ENCODE results near the gene PACSIN3. TPM values are rescaled to one million over a fixed set of nuclear protein-coding genes. Genes with fewer than 3 reads are reported as not detected.
A peak's percentile ranks its signal among the peaks of the same experiment; 100 is the strongest.

Gene PACSIN3
- total RNA-seq, 3 donors from 2014 or later (not counting 1 experiment from before 2014, with no cell fraction given) = 1.3 TPM; not detected in 2

DNA sequence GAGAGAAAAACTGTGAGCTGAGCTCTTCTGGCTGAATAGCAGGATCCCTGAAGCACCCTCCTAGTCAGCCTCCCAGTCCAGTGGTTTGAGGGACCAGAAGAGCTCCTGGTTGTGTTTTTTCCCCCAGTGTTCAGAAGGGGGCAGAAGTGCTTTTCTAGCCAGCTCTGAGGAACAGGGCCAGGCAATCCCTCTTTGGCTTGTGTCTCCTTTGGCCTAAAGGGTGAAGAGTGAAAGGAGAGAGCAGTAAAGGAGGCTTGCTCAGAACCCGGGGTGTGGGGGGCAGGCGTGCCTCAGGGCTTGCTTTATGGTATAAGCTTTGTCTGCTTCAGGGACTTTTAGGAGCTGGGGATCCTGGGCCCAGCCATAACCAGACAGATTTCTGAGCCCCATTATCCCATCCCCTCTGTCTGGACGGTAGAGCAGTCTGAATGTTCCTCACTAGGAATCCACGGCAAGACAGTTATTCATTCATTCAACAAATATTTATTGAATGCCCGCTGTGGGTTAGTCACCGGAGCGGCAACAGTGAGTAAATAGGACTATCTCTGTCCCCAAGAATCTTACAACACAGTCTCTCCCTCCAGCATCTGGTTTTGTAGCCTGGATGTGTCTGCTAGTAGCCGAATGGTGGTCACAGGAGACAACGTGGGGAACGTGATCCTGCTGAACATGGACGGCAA lies 47.9 kb upstream of the PACSIN3 start:
- H3K9me3 Mint-ChIP-seq = no peaks in the 10 kb centered on the region
- WGBS (ENCODE audit: insufficient coverage) = 88% methylated on average over 11 of the region's 11 CpGs
- Histone ChIP-seq H3K27ac (ENCODE audit: low read length) (peak overlapping the region; percentile 54), H3K9me3 (ENCODE audit: control insufficient read depth, insufficient read depth, low read length) (no peaks in the 10 kb centered on the region), H3K36me3 (ENCODE audit: control insufficient read depth, insufficient read depth, low read length) (peaks cover 15% of the 10 kb centered on the region), H3K4me3 (ENCODE audit: low read length) (no peak overlapping the region), H3K27me3 (ENCODE audit: control insufficient read depth, insufficient read depth, low read length) (no peaks in the 10 kb centered on the region), H3K4me1 (ENCODE audit: control insufficient read depth, insufficient read depth, low read length) (peaks cover 21% of the 10 kb centered on the region)
- peaks cover 0 to 4% of the 10 kb centered on the region in 2 donors for H3K4me1 Mint-ChIP-seq
- H3K4me3 Mint-ChIP-seq = no peak overlapping the region
- no peaks in the 10 kb centered on the region for H3K36me3 Mint-ChIP-seq
- no peak for ATAC-seq
- H3K27me3 Mint-ChIP-seq (ENCODE audit: low read depth in 2 of 2) = no peaks in the 10 kb centered on the region
- H3K27ac Mint-ChIP-seq = no peak overlapping the region
- TF ChIP-seq, protein P1, sequence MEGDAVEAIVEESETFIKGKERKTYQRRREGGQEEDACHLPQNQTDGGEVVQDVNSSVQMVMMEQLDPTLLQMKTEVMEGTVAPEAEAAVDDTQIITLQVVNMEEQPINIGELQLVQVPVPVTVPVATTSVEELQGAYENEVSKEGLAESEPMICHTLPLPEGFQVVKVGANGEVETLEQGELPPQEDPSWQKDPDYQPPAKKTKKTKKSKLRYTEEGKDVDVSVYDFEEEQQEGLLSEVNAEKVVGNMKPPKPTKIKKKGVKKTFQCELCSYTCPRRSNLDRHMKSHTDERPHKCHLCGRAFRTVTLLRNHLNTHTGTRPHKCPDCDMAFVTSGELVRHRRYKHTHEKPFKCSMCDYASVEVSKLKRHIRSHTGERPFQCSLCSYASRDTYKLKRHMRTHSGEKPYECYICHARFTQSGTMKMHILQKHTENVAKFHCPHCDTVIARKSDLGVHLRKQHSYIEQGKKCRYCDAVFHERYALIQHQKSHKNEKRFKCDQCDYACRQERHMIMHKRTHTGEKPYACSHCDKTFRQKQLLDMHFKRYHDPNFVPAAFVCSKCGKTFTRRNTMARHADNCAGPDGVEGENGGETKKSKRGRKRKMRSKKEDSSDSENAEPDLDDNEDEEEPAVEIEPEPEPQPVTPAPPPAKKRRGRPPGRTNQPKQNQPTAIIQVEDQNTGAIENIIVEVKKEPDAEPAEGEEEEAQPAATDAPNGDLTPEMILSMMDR (IDR thresholded peaks at IDR 0.05) = no peak
- DNase-seq = peak in 1 of 2 donors; percentile 64
- intact Hi-C loops (cut with micrococcal nuclease) = no loop called here

DNA sequence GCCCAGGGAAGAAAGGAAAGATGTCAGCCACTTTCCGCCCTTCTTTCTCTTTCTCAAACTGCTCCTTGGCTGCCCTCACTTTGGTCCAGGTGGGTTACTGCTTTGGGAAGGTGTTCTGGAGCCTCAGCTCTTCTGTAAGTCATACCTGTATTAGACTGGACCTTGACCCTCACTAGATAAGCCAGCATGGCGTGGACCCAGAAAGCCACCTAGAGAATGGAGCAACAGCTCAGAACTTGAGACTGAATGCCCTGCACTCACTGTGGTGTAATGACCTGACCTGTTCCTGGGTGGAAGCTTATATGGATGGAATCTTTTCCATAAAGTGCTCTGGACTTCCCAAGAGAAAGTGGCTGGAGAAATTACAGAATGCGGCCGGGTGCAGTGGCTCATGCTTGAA lies 46.8 kb upstream of the PACSIN3 start:
- H3K4me3 Mint-ChIP-seq = no peak overlapping the region
- Histone ChIP-seq H3K4me3 (ENCODE audit: low read length) (no peak overlapping the region), H3K27me3 (ENCODE audit: control insufficient read depth, insufficient read depth, low read length) (no peaks in the 10 kb centered on the region), H3K27ac (ENCODE audit: low read length) (no peak overlapping the region), H3K36me3 (ENCODE audit: control insufficient read depth, insufficient read depth, low read length) (peaks cover 10% of the 10 kb centered on the region), H3K4me1 (ENCODE audit: control insufficient read depth, insufficient read depth, low read length) (peaks cover 21% of the 10 kb centered on the region), H3K9me3 (ENCODE audit: control insufficient read depth, insufficient read depth, low read length) (no peaks in the 10 kb centered on the region)
- ATAC-seq (no peak), DNase-seq (peak in 1 of 2 donors; percentile 2)
- 100% methylated on average over 3 of the region's 4 CpGs for WGBS (ENCODE audit: insufficient coverage)
- TF ChIP-seq, protein P1 (IDR thresholded peaks at IDR 0.05) = no peak
- no peaks in the 10 kb centered on the region for H3K27me3 Mint-ChIP-seq (ENCODE audit: low read depth in 2 of 2)
- peaks cover 0 to 4% of the 10 kb centered on the region in 2 donors for H3K4me1 Mint-ChIP-seq
- H3K27ac Mint-ChIP-seq = no peak overlapping the region
- no peaks in the 10 kb centered on the region for H3K9me3 Mint-ChIP-seq
- H3K36me3 Mint-ChIP-seq = no peaks in the 10 kb centered on the region
- intact Hi-C loops (cut with micrococcal nuclease) = no loop called here

DNA sequence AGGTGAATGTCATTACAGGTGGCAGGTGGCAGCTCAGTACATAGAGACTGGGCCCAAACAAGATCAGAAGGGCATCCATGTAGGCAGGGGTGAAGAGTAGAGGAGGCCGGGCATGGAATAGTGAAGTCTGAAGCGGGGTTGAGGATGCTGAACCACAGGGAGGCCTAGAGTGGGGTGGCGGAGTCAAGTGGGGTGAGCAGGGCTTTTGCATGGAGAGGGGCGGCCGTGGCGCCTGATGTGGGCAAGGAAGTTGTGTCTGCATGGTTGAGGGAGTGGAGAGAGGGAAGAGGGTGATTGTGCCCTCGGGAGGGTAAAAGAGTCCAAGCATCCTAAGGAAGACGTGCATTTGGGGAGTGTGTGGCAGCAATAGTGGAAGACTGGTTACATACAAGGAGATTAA lies 42.9 kb upstream of the PACSIN3 start:
- H3K4me1 ChIP-seq (ENCODE audit: control insufficient read depth, insufficient read depth, low read length) = peaks cover 2% of the 10 kb centered on the region
- WGBS (ENCODE audit: insufficient coverage) = 92% methylated on average over 8 of the region's 8 CpGs
- ATAC-seq = no peak
- H3K27me3 ChIP-seq (ENCODE audit: control insufficient read depth, insufficient read depth, low read length) = no peaks in the 10 kb centered on the region
- H3K27ac Mint-ChIP-seq = no peak overlapping the region
- intact Hi-C loops (cut with micrococcal nuclease) = no loop called here
- H3K9me3 ChIP-seq (ENCODE audit: control insufficient read depth, insufficient read depth, low read length) = no peaks in the 10 kb centered on the region
- no peak overlapping the region for H3K27ac ChIP-seq (ENCODE audit: low read length)
- TF ChIP-seq, protein P1 (IDR thresholded peaks at IDR 0.05) = no peak
- no peak overlapping the region for H3K4me3 Mint-ChIP-seq
- DNase-seq = no peak
- H3K27me3 Mint-ChIP-seq (ENCODE audit: low read depth in 2 of 2) = no peaks in the 10 kb centered on the region
- no peaks in the 10 kb centered on the region for H3K36me3 Mint-ChIP-seq
- no peak overlapping the region for H3K4me3 ChIP-seq (ENCODE audit: low read length)
- peaks cover 6 to 12% of the 10 kb centered on the region in 2 donors for H3K4me1 Mint-ChIP-seq
- peaks cover 8% of the 10 kb centered on the region for H3K36me3 ChIP-seq (ENCODE audit: control insufficient read depth, insufficient read depth, low read length)
- H3K9me3 Mint-ChIP-seq = no peaks in the 10 kb centered on the region
